Measurements from ENCODE around the gene CCDC186. TPM values are rescaled to one million over a fixed set of nuclear protein-coding genes. Genes with fewer than 3 reads are reported as not detected.

The CCDC186 gene
- total RNA-seq, 1 experiment from 2014 or later = 5.7 TPM

- H3K4me3 ChIP-seq (ENCODE audit: low read length) = no peak overlapping the region
- POLR2A ChIA-PET (ENCODE audit: unreplicated experiment) = no interaction called here
- intact Hi-C loops (cut with micrococcal nuclease) = no loop called here
- no peaks in the 10 kb centered on the region for H3K9me3 ChIP-seq (ENCODE audit: low read length)
- no peak overlapping the region for H3K9ac ChIP-seq (ENCODE audit: low read length)
- H3K4me2 ChIP-seq (ENCODE audit: low read length) = no peak overlapping the region
- CTCF ChIA-PET = no interaction called here
- no peaks in the 10 kb centered on the region for H4K20me1 ChIP-seq (ENCODE audit: low read length)
- H3K36me3 ChIP-seq (ENCODE audit: low read depth, low read length) = no peaks in the 10 kb centered on the region
- H3K27ac ChIP-seq (ENCODE audit: low read length) = no peak overlapping the region
- ATAC-seq (no peak), DNase-seq (no peak)
- no peaks in the 10 kb centered on the region for H3F3A ChIP-seq (ENCODE audit: low read length, unreplicated experiment)
- H3K79me2 ChIP-seq (ENCODE audit: low read length) = no peaks in the 10 kb centered on the region
- TF ChIP-seq CTCF (conservative IDR thresholded peaks at IDR 0.05; ENCODE audit: low read depth, low read length) (no peak), EZH2 (IDR thresholded peaks at IDR 0.05; ENCODE audit: low read length, unreplicated experiment) (no peak), EZH2phosphoT487 (IDR thresholded peaks at IDR 0.05; ENCODE audit: borderline replicate concordance, low read length) (no peak)
- no TSS peak for BruUV-seq (replicated peaks)
- H3K27me3 ChIP-seq (ENCODE audit: low read length) = no peaks in the 10 kb centered on the region
- no peaks in the 10 kb centered on the region for H3K9me2 ChIP-seq (replicated peaks; ENCODE audit: low read length)
- H3K4me1 ChIP-seq (ENCODE audit: insufficient read depth, low read length) = peaks cover 9% of the 10 kb centered on the region; the same call in 1 of the 2 replicates
- H2AFZ ChIP-seq (ENCODE audit: low read length) = no peak overlapping the region
Observed at GRCh38 chr10:114095559-114096337, 78.3 kb downstream of the CCDC186 start.

GRCh38 chr10:114094795-114095194 is 79.2 kb downstream of the CCDC186 start:
- Histone ChIP-seq H3K27me3 (ENCODE audit: low read length) (no peaks in the 10 kb centered on the region), H3K27ac (ENCODE audit: low read length) (no peak overlapping the region), H3K36me3 (ENCODE audit: low read depth, low read length) (no peaks in the 10 kb centered on the region), H4K20me1 (ENCODE audit: low read length) (no peaks in the 10 kb centered on the region), H2AFZ (ENCODE audit: low read length) (no peak overlapping the region), H3K4me2 (ENCODE audit: low read length) (no peak overlapping the region), H3K4me3 (ENCODE audit: low read length) (no peak overlapping the region), H3K9me2 (replicated peaks; ENCODE audit: low read length) (no peaks in the 10 kb centered on the region), H3K9ac (ENCODE audit: low read length) (no peak overlapping the region), H3K4me1 (ENCODE audit: insufficient read depth, low read length) (no peaks in the 10 kb centered on the region), H3F3A (ENCODE audit: low read length, unreplicated experiment) (no peaks in the 10 kb centered on the region), H3K9me3 (ENCODE audit: low read length) (no peaks in the 10 kb centered on the region), H3K79me2 (ENCODE audit: low read length) (no peaks in the 10 kb centered on the region)
- DNase-seq (no peak), ATAC-seq (no peak)
- intact Hi-C loops (cut with micrococcal nuclease) = no loop called here
- ChIA-PET POLR2A (ENCODE audit: unreplicated experiment) (no interaction called here), CTCF (no interaction called here)
- TF ChIP-seq EZH2phosphoT487 (IDR thresholded peaks at IDR 0.05; ENCODE audit: borderline replicate concordance, low read length) (no peak), CTCF (conservative IDR thresholded peaks at IDR 0.05; ENCODE audit: low read depth, low read length) (no peak), EZH2 (IDR thresholded peaks at IDR 0.05; ENCODE audit: low read length, unreplicated experiment) (no peak)
- no TSS peak for BruUV-seq (replicated peaks)

- TF ChIP-seq EZH2phosphoT487 (IDR thresholded peaks at IDR 0.05; ENCODE audit: borderline replicate concordance, low read length) = no peak
- TF ChIP-seq CTCF (conservative IDR thresholded peaks at IDR 0.05; ENCODE audit: low read depth, low read length) = no peak
- no peak for TF ChIP-seq EZH2 (IDR thresholded peaks at IDR 0.05; ENCODE audit: low read length, unreplicated experiment)
- BruUV-seq (replicated peaks) = no TSS peak
- H4K20me1 ChIP-seq (ENCODE audit: low read length) = no peaks in the 10 kb centered on the region
- no peaks in the 10 kb centered on the region for H3K9me3 ChIP-seq (ENCODE audit: low read length)
- no peaks in the 10 kb centered on the region for H3K79me2 ChIP-seq (ENCODE audit: low read length)
- no peaks in the 10 kb centered on the region for H3K9me2 ChIP-seq (replicated peaks; ENCODE audit: low read length)
- H3K4me2 ChIP-seq (ENCODE audit: low read length) = no peak overlapping the region
- H3K27me3 ChIP-seq (ENCODE audit: low read length) = no peaks in the 10 kb centered on the region
- ChIA-PET POLR2A (ENCODE audit: unreplicated experiment) (no interaction called here), CTCF (no interaction called here)
- H3K4me3 ChIP-seq (ENCODE audit: low read length) = no peak overlapping the region
- H3K27ac ChIP-seq (ENCODE audit: low read length) = no peak overlapping the region
- H2AFZ ChIP-seq (ENCODE audit: low read length) = no peak overlapping the region
- H3K4me1 ChIP-seq (ENCODE audit: insufficient read depth, low read length) = peaks cover 6% of the 10 kb centered on the region
- intact Hi-C loops (cut with micrococcal nuclease) = no loop called here
- DNase-seq = no peak
- H3K9ac ChIP-seq (ENCODE audit: low read length) = no peak overlapping the region
- H3K36me3 ChIP-seq (ENCODE audit: low read depth, low read length) = no peaks in the 10 kb centered on the region
- no peaks in the 10 kb centered on the region for H3F3A ChIP-seq (ENCODE audit: low read length, unreplicated experiment)
- no peak for ATAC-seq
Observed at GRCh38 chr10:114087655-114088054, 86.3 kb downstream of the CCDC186 start.

All from PC-3 (cell line).